ENCODE measurements around the gene MYL3. TPM values are rescaled to one million over a fixed set of nuclear protein-coding genes. Genes with fewer than 3 reads are reported as not detected.

The MYL3 gene
- total RNA-seq, 1 donor from 2014 or later, result not detected

DNA sequence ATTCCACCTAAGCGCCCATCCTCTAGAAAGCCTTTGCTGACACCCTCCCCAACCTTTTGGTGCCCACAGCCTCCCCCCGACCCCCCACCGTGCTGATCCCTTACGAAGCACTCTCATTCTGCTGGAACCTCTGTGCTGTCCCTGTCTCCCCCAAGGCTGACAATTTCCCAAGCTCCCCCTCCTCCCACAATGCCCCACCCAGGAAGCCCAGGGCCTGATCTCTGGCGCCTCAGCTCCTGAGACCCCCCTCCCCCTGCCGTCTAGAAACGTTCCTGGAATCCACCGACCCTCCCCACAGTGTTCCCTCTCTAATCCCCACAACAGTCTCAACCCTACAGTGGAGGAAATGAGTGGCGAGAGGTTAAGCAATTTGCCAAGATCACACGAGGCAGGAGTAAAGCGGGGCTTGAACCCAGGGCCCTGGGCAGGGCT lies 18.3 kb downstream of the MYL3 start:
- no peak for FAIRE-seq
- TF ChIP-seq, protein P1, sequence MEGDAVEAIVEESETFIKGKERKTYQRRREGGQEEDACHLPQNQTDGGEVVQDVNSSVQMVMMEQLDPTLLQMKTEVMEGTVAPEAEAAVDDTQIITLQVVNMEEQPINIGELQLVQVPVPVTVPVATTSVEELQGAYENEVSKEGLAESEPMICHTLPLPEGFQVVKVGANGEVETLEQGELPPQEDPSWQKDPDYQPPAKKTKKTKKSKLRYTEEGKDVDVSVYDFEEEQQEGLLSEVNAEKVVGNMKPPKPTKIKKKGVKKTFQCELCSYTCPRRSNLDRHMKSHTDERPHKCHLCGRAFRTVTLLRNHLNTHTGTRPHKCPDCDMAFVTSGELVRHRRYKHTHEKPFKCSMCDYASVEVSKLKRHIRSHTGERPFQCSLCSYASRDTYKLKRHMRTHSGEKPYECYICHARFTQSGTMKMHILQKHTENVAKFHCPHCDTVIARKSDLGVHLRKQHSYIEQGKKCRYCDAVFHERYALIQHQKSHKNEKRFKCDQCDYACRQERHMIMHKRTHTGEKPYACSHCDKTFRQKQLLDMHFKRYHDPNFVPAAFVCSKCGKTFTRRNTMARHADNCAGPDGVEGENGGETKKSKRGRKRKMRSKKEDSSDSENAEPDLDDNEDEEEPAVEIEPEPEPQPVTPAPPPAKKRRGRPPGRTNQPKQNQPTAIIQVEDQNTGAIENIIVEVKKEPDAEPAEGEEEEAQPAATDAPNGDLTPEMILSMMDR (IDR thresholded peaks at IDR 0.05; ENCODE audit: insufficient read depth, low read length, severe bottlenecking), result no peak

DNA sequence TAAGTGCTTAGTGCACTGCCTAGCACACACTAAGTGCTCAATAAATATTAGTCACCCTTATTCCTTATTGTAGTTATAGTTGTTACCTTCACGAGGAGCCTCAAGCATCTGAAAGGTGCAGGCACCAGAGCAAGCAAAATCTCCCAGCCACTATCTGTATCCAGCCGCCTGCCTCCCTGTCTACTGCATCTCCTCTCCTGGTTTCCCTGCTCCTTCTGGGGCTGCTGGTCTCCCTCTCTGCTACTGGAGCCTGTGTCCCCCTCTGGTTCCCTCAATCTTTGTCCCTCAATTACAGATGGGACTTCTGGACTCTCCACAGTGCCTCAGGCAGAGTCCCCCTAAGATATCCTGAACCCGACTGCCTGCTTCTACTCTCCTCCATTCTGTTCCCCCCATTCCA lies 18.8 kb downstream of the MYL3 start:
- DNase-seq (ENCODE audit: low read depth) (no peak), FAIRE-seq (no peak)
- H3K27me3 ChIP-seq (ENCODE audit: control insufficient read depth, insufficient read depth, low read length), result no peaks in the 10 kb centered on the region
- TF ChIP-seq, protein P1 (IDR thresholded peaks at IDR 0.05; ENCODE audit: insufficient read depth, low read length, severe bottlenecking), result no peak
- H3K4me3 ChIP-seq (ENCODE audit: low read depth, low read length), result no peak overlapping the region
- H3K36me3 ChIP-seq (ENCODE audit: control insufficient read depth, insufficient read depth, low read length), result no peaks in the 10 kb centered on the region

More for the DNA sequence above, 18.3 kb downstream of the MYL3 start:
- no peaks in the 10 kb centered on the region for H3K27me3 ChIP-seq (ENCODE audit: control insufficient read depth, insufficient read depth, low read length)
- H3K36me3 ChIP-seq (ENCODE audit: control insufficient read depth, insufficient read depth, low read length), result no peaks in the 10 kb centered on the region
- H3K4me3 ChIP-seq (ENCODE audit: low read depth, low read length), result no peak overlapping the region
- no peak for DNase-seq (ENCODE audit: low read depth)

DNA sequence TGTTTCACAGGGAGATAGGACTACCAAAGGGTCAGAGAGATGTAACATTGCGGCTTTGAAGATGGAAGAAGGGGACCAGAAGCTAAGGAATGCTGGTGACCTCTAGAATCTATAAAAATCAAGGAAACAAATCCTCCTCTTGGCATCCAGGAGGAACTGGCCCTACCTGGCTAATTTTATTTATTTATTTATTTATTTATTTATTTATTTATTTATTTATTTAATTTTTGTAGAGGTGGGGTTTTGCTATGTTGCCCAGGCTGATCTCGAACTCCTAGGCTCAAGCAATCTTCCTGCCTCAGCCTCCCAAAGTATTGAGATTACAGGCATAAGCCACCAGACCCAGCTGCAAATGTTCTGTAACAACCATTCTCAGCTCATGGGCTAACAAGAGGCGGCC lies 19.7 kb downstream of the MYL3 start:
- Histone ChIP-seq H3K4me3 (ENCODE audit: low read depth, low read length) (no peak overlapping the region), H3K27me3 (ENCODE audit: control insufficient read depth, insufficient read depth, low read length) (no peaks in the 10 kb centered on the region), H3K36me3 (ENCODE audit: control insufficient read depth, insufficient read depth, low read length) (no peaks in the 10 kb centered on the region)
- FAIRE-seq (no peak), DNase-seq (ENCODE audit: low read depth) (no peak)
- TF ChIP-seq, protein P1 (IDR thresholded peaks at IDR 0.05; ENCODE audit: insufficient read depth, low read length, severe bottlenecking), result no peak

DNA sequence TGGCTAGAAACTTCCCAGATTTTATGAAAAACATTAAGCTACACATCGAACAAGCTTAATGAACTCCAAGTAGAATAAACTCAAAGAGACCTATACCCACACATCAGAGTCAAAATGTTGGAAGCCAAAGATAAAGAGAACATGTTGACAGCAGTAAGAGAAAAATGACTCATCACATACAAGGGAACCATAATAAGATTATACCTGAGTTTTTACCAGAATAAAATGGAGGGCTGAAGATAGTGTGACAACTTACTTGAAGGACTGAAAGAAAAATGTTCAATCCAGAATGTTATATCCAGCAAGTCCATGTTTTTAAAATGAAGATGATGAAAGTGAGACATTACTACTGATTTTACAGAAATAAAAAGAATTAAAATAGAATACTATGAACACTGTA lies 22.8 kb downstream of the MYL3 start:
- no peaks in the 10 kb centered on the region for H3K36me3 ChIP-seq (ENCODE audit: control insufficient read depth, insufficient read depth, low read length)
- no peak overlapping the region for H3K4me3 ChIP-seq (ENCODE audit: low read depth, low read length)
- FAIRE-seq, result no peak
- TF ChIP-seq, protein P1 (IDR thresholded peaks at IDR 0.05; ENCODE audit: insufficient read depth, low read length, severe bottlenecking), result no peak
- no peak for DNase-seq (ENCODE audit: low read depth)
- no peaks in the 10 kb centered on the region for H3K27me3 ChIP-seq (ENCODE audit: control insufficient read depth, insufficient read depth, low read length)

DNA sequence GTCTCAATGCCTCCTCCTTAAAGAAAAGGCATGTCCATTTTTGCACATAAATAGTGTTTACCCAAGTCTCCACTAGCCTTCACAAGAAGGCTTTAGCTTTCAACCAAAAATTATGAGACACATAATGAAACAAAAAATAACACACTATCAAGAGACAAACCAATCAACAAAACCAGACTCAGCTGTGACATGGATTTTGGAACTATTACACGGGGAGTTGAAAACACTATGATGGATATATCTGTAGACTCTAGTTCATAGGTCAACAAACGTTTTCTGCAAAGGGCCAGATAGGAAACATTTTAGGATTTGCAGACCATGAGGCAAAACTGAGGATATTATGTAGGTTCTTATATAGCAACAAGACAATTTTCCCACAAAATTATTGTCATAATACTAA lies 24.9 kb downstream of the MYL3 start:
- TF ChIP-seq, protein P1 (IDR thresholded peaks at IDR 0.05; ENCODE audit: insufficient read depth, low read length, severe bottlenecking), result no peak
- FAIRE-seq (no peak), DNase-seq (ENCODE audit: low read depth) (no peak)
- Histone ChIP-seq H3K36me3 (ENCODE audit: control insufficient read depth, insufficient read depth, low read length) (no peaks in the 10 kb centered on the region), H3K27me3 (ENCODE audit: control insufficient read depth, insufficient read depth, low read length) (no peaks in the 10 kb centered on the region), H3K4me3 (ENCODE audit: low read depth, low read length) (no peak overlapping the region)

DNA sequence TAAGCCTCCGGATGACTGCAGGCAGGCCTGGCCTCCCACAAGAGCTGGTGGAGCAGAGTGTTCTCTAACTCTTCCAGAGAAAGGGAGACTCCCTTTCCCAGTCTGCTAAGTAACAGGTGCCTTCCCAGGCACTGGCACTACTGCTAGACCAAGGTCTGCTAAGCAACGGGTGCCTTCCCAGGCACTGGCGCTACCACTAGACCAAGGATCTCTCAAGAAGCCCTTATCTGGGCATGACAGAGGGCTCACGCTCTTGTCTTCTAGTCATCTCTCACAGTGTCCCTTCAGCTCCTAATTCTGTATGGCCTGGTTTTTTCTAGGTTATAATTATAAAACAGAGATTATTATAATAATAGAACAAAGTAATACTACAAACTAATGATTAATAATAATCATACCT lies 27.8 kb downstream of the MYL3 start:
- FAIRE-seq (no peak), DNase-seq (ENCODE audit: low read depth) (no peak)
- Histone ChIP-seq H3K27me3 (ENCODE audit: control insufficient read depth, insufficient read depth, low read length) (no peaks in the 10 kb centered on the region), H3K36me3 (ENCODE audit: control insufficient read depth, insufficient read depth, low read length) (no peaks in the 10 kb centered on the region), H3K4me3 (ENCODE audit: low read depth, low read length) (no peak overlapping the region)
- TF ChIP-seq, protein P1 (IDR thresholded peaks at IDR 0.05; ENCODE audit: insufficient read depth, low read length, severe bottlenecking), result no peak

All from bronchial epithelial cell (primary cell).